Stimulated activated naive CD8-positive, alpha-beta T cell treated with anti-CD3 and anti-CD28 coated beads, Interleukin-15, Interleukin-2, amounts not matched to agents 100 ng/mL and 50 ng/mL, for 24 hours (primary cell): Measurements from ENCODE around the gene WDR70.

ENCODE experiments used
- H3K27ac Mint-ChIP-seq: one replicate; pipeline ENCODE4 v1.8.0; 2021; ENCODE audit warnings: mild to moderate bottlenecking, mixed read lengths
- H3K27me3 Mint-ChIP-seq: one replicate; pipeline ENCODE4 v1.8.0; 2021; ENCODE audit warnings: mixed read lengths
- H3K36me3 Mint-ChIP-seq: one replicate; pipeline ENCODE4 v1.8.0; 2021; ENCODE audit warnings: low read depth, mixed read lengths
- H3K4me1 Mint-ChIP-seq: one replicate; pipeline ENCODE4 v1.8.0; 2021; ENCODE audit warnings: low read depth, mixed read lengths
- H3K4me3 Mint-ChIP-seq: one replicate; pipeline ENCODE4 v1.8.0; 2021; ENCODE audit warnings: mild to moderate bottlenecking, mixed read lengths
- H3K9me3 Mint-ChIP-seq: one replicate; pipeline ENCODE4 v1.8.0; 2021; ENCODE audit warnings: mixed read lengths

Gene WDR70

GRCh38 chr5:37519304-37519703 is 140.2 kb downstream of the WDR70 start:
- no peak overlapping the region for H3K4me3 Mint-ChIP-seq
- H3K36me3 Mint-ChIP-seq = peaks cover 67% of the 10 kb centered on the region
- no peaks in the 10 kb centered on the region for H3K27me3 Mint-ChIP-seq
- H3K9me3 Mint-ChIP-seq = peaks cover 12% of the 10 kb centered on the region
- no peaks in the 10 kb centered on the region for H3K4me1 Mint-ChIP-seq
- H3K27ac Mint-ChIP-seq = no peak overlapping the region

GRCh38 chr5:37519807-37520206 is 140.7 kb downstream of the WDR70 start:
- no peak overlapping the region for H3K4me3 Mint-ChIP-seq
- peaks cover 12% of the 10 kb centered on the region for H3K9me3 Mint-ChIP-seq
- no peak overlapping the region for H3K27ac Mint-ChIP-seq
- H3K4me1 Mint-ChIP-seq = no peaks in the 10 kb centered on the region
- peaks cover 70% of the 10 kb centered on the region for H3K36me3 Mint-ChIP-seq
- no peaks in the 10 kb centered on the region for H3K27me3 Mint-ChIP-seq

GRCh38 chr5:37520811-37521210 is 141.7 kb downstream of the WDR70 start:
- Mint-ChIP-seq H3K4me3 (no peak overlapping the region), H3K27me3 (no peaks in the 10 kb centered on the region), H3K4me1 (no peaks in the 10 kb centered on the region), H3K36me3 (peaks cover 60% of the 10 kb centered on the region), H3K9me3 (peaks cover 17% of the 10 kb centered on the region), H3K27ac (no peak overlapping the region)

- H3K9me3 Mint-ChIP-seq = peaks cover 18% of the 10 kb centered on the region
- no peaks in the 10 kb centered on the region for H3K4me1 Mint-ChIP-seq
- no peaks in the 10 kb centered on the region for H3K27me3 Mint-ChIP-seq
- no peak overlapping the region for H3K27ac Mint-ChIP-seq
- H3K36me3 Mint-ChIP-seq = peaks cover 58% of the 10 kb centered on the region
- no peak overlapping the region for H3K4me3 Mint-ChIP-seq
Measured at GRCh38 chr5:37532976-37533740, 154.0 kb downstream of the WDR70 start.

GRCh38 chr5:37533851-37534250 is 154.7 kb downstream of the WDR70 start:
- no peak overlapping the region for H3K27ac Mint-ChIP-seq
- no peaks in the 10 kb centered on the region for H3K4me1 Mint-ChIP-seq
- peaks cover 18% of the 10 kb centered on the region for H3K9me3 Mint-ChIP-seq
- H3K36me3 Mint-ChIP-seq = peaks cover 61% of the 10 kb centered on the region
- no peaks in the 10 kb centered on the region for H3K27me3 Mint-ChIP-seq
- H3K4me3 Mint-ChIP-seq = no peak overlapping the region

- Mint-ChIP-seq H3K27ac (no peak overlapping the region), H3K27me3 (no peaks in the 10 kb centered on the region), H3K36me3 (peaks cover 17% of the 10 kb centered on the region), H3K9me3 (no peaks in the 10 kb centered on the region), H3K4me1 (no peaks in the 10 kb centered on the region), H3K4me3 (no peak overlapping the region)
Measured at GRCh38 chr5:37539459-37539858, 160.3 kb downstream of the WDR70 start.

GRCh38 chr5:37543216-37543615 is 164.1 kb downstream of the WDR70 start:
- H3K36me3 Mint-ChIP-seq = peaks cover 7% of the 10 kb centered on the region

GRCh38 chr5:37549411-37549810 is 170.3 kb downstream of the WDR70 start:
- Mint-ChIP-seq H3K9me3 (peaks cover 4% of the 10 kb centered on the region), H3K4me3 (no peak overlapping the region), H3K27ac (no peak overlapping the region), H3K4me1 (peaks cover 12% of the 10 kb centered on the region), H3K36me3 (peaks cover 22% of the 10 kb centered on the region), H3K27me3 (no peaks in the 10 kb centered on the region)

More at GRCh38 chr5:37543216-37543615, 164.1 kb downstream of the WDR70 start:
- Mint-ChIP-seq H3K4me1 (no peaks in the 10 kb centered on the region), H3K4me3 (no peak overlapping the region), H3K27ac (no peak overlapping the region), H3K9me3 (peaks cover 4% of the 10 kb centered on the region), H3K27me3 (no peaks in the 10 kb centered on the region)

- H3K27me3 Mint-ChIP-seq = no peaks in the 10 kb centered on the region
- H3K4me3 Mint-ChIP-seq = no peak overlapping the region
- H3K36me3 Mint-ChIP-seq = peaks cover 26% of the 10 kb centered on the region
- H3K27ac Mint-ChIP-seq = no peak overlapping the region
- peaks cover 4% of the 10 kb centered on the region for H3K9me3 Mint-ChIP-seq
- peaks cover 12% of the 10 kb centered on the region for H3K4me1 Mint-ChIP-seq
Measured at GRCh38 chr5:37552161-37552560, 173.0 kb downstream of the WDR70 start.

- Mint-ChIP-seq H3K27me3 (no peaks in the 10 kb centered on the region), H3K36me3 (peaks cover 26% of the 10 kb centered on the region), H3K27ac (no peak overlapping the region), H3K9me3 (no peaks in the 10 kb centered on the region), H3K4me1 (peaks cover 12% of the 10 kb centered on the region), H3K4me3 (no peak overlapping the region)
Measured at GRCh38 chr5:37552770-37553719, 173.9 kb downstream of the WDR70 start.

- peaks cover 12% of the 10 kb centered on the region for H3K4me1 Mint-ChIP-seq
- no peak overlapping the region for H3K4me3 Mint-ChIP-seq
- H3K27me3 Mint-ChIP-seq = no peaks in the 10 kb centered on the region
- H3K9me3 Mint-ChIP-seq = no peaks in the 10 kb centered on the region
- H3K27ac Mint-ChIP-seq = no peak overlapping the region
- peaks cover 25% of the 10 kb centered on the region for H3K36me3 Mint-ChIP-seq
Measured at GRCh38 chr5:37553720-37554404, 174.7 kb downstream of the WDR70 start.

- Mint-ChIP-seq H3K36me3 (peaks cover 21% of the 10 kb centered on the region), H3K27ac (no peak overlapping the region), H3K4me1 (peaks cover 12% of the 10 kb centered on the region), H3K4me3 (no peak overlapping the region), H3K27me3 (no peaks in the 10 kb centered on the region), H3K9me3 (no peaks in the 10 kb centered on the region)
Measured at GRCh38 chr5:37554405-37554739, 175.3 kb downstream of the WDR70 start.

GRCh38 chr5:37554938-37555337 is 175.8 kb downstream of the WDR70 start:
- Mint-ChIP-seq H3K27me3 (no peaks in the 10 kb centered on the region), H3K4me3 (no peak overlapping the region), H3K9me3 (no peaks in the 10 kb centered on the region), H3K27ac (no peak overlapping the region), H3K4me1 (peaks cover 12% of the 10 kb centered on the region), H3K36me3 (peaks cover 21% of the 10 kb centered on the region)

- H3K9me3 Mint-ChIP-seq = no peaks in the 10 kb centered on the region
- peaks cover 9% of the 10 kb centered on the region for H3K36me3 Mint-ChIP-seq
- no peak overlapping the region for H3K27ac Mint-ChIP-seq
- H3K27me3 Mint-ChIP-seq = no peaks in the 10 kb centered on the region
- peaks cover 4% of the 10 kb centered on the region for H3K4me1 Mint-ChIP-seq
- H3K4me3 Mint-ChIP-seq = no peak overlapping the region
Measured at GRCh38 chr5:37557734-37558293, 178.7 kb downstream of the WDR70 start.
